ENCODE measurements around the gene OR51V1.
"Not testable (repeated sequence)": the region's sequence is repeated elsewhere in the genome, so short reads cannot be mapped to it uniquely, and the experiment has no call there.

DNA sequence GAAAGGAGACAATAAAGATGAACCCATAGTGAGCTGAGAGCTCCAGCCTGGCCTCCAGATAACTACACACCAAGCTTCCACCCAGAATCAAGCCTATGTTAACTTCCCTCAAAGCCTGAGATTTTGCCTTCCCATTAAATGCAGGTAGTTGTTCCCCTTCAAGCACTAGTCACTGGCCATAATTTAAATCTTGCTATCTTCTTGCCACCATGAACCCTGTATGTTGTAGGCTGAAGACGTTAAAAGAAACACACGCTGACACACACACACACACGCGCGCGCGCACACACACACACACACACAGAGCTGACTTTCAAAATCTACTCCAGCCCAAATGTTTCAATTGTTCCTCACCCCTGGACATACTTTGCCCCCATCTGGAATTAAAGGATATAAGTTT lies 48.0 kb upstream of the OR51V1 start:
- not testable (repeated sequence) for TF ChIP-seq RAD21 (IDR thresholded peaks at IDR 0.05); YY1 (IDR thresholded peaks at IDR 0.05); TAF1 (conservative IDR thresholded peaks at IDR 0.05); HNF4A (conservative IDR thresholded peaks at IDR 0.05)

All from liver (tissue), 2 donors.